H9 (cell line): ENCODE data around the gene RAB30. TPM values are rescaled to one million over a fixed set of nuclear protein-coding genes. Genes with fewer than 3 reads are reported as not detected.

ENCODE experiments used
- DNase-seq: peaks from one replicate; pipeline ENCODE4 v3.0.0-alpha.2; 2017
- H2AFZ ChIP-seq: one replicate; pipeline ENCODE4 v1.6.1; 2013; ENCODE audit warnings: mild to moderate bottlenecking, low read length, control low read depth, moderate library complexity
- H2AK5ac ChIP-seq: 2 replicates; pipeline ENCODE4 v1.6.1; 2013; ENCODE audit warnings: low read length, control low read depth, mixed read lengths; ENCODE audit not compliant: insufficient read length
- H2BK120ac ChIP-seq: one replicate; pipeline ENCODE4 v1.6.1; 2013; ENCODE audit warnings: low read depth, mild to moderate bottlenecking, low read length, control low read depth, inconsistent platforms; ENCODE audit not compliant: poor library complexity, severe bottlenecking
- H2BK12ac ChIP-seq: 2 replicates; pipeline ENCODE4 v1.6.1; 2013; ENCODE audit warnings: low read length, control low read depth, mixed read lengths, low read depth; ENCODE audit not compliant: insufficient read length
- H2BK15ac ChIP-seq: 2 replicates; pipeline ENCODE4 v1.6.1; 2013; ENCODE audit warnings: low read depth, low read length, control low read depth
- H2BK20ac ChIP-seq: one replicate; pipeline ENCODE4 v1.6.1; 2013; ENCODE audit warnings: low read depth, mild to moderate bottlenecking, low read length, control low read depth, inconsistent platforms; ENCODE audit not compliant: poor library complexity, severe bottlenecking
- H2BK5ac ChIP-seq: 2 replicates; pipeline ENCODE4 v1.6.1; 2013; ENCODE audit warnings: low read length, control low read depth, mixed read lengths; ENCODE audit not compliant: insufficient read length
- H3K14ac ChIP-seq: 2 replicates; pipeline ENCODE4 v1.6.1; 2013; ENCODE audit warnings: low read length, control low read depth; ENCODE audit not compliant: insufficient read depth
- H3K18ac ChIP-seq: 2 replicates; pipeline ENCODE4 v1.6.1; 2013; ENCODE audit warnings: low read depth, mild to moderate bottlenecking, mixed read lengths, low read length, control low read depth; ENCODE audit not compliant: insufficient read length
- H3K23ac ChIP-seq: 2 replicates; pipeline ENCODE4 v1.6.1; 2013; ENCODE audit warnings: low read length, control low read depth, mixed read lengths, low read depth; ENCODE audit not compliant: insufficient read length
- H3K23me2 ChIP-seq: 2 replicates; pipeline ENCODE4 v1.6.1; 2013; ENCODE audit warnings: low read depth, mild to moderate bottlenecking, mixed read lengths, low read length, control low read depth; ENCODE audit not compliant: insufficient read length, poor library complexity, severe bottlenecking
- H3K27ac ChIP-seq: 2 replicates; pipeline ENCODE4 v1.5.1; 2013; ENCODE audit warnings: low read length, control low read depth, mixed read lengths, low read depth; ENCODE audit not compliant: insufficient read length
- H3K27me3 ChIP-seq: 2 replicates; pipeline ENCODE4 v1.6.1; 2013; ENCODE audit warnings: low read length, control low read depth, inconsistent platforms; ENCODE audit not compliant: insufficient read depth
- H3K4ac ChIP-seq: 2 replicates; pipeline ENCODE4 v1.6.1; 2013; ENCODE audit warnings: low read depth, mild to moderate bottlenecking, control low read depth, inconsistent platforms, low read length, moderate library complexity
- H3K4me1 ChIP-seq: 2 replicates; pipeline ENCODE4 v1.6.1; 2013; ENCODE audit warnings: low read length, control low read depth, inconsistent platforms; ENCODE audit not compliant: insufficient read depth
- H3K4me2 ChIP-seq: 2 replicates; pipeline ENCODE4 v1.6.1; 2013; ENCODE audit warnings: low read length, control low read depth, mixed read lengths; ENCODE audit not compliant: insufficient read length, insufficient read depth
- H3K56ac ChIP-seq: 2 replicates; pipeline ENCODE4 v1.6.1; 2013; ENCODE audit warnings: low read depth, mild to moderate bottlenecking, mixed read lengths, low read length, control low read depth; ENCODE audit not compliant: insufficient read length
- H3K79me1 ChIP-seq: 2 replicates; pipeline ENCODE4 v1.6.1; 2013; ENCODE audit warnings: low read depth, mild to moderate bottlenecking, moderate library complexity, low read length, control low read depth, inconsistent platforms; ENCODE audit not compliant: insufficient read depth, poor library complexity, severe bottlenecking
- H3K79me2 ChIP-seq: 2 replicates; pipeline ENCODE4 v1.6.1; 2013; ENCODE audit warnings: low read length, control low read depth, inconsistent platforms; ENCODE audit not compliant: insufficient read depth
- H3K9ac ChIP-seq: 2 replicates; pipeline ENCODE4 v1.6.1; 2013; ENCODE audit warnings: low read length, control low read depth, mixed read lengths; ENCODE audit not compliant: insufficient read length; ENCODE audit errors: extremely low read depth
- H3K9me3 ChIP-seq: one replicate; pipeline ENCODE4 v1.6.1; 2013; ENCODE audit warnings: low read depth, low read length, inconsistent platforms; ENCODE audit not compliant: control insufficient read depth
- H3T11ph ChIP-seq: one replicate; pipeline ENCODE4 v1.6.1; 2013; ENCODE audit warnings: mild to moderate bottlenecking, low read length, control low read depth, inconsistent platforms
- H4K20me1 ChIP-seq: one replicate; pipeline ENCODE4 v1.6.1; 2013; ENCODE audit not compliant: control insufficient read depth, insufficient read length, insufficient read depth
- H4K5ac ChIP-seq: 2 replicates; pipeline ENCODE4 v1.6.1; 2013; ENCODE audit warnings: low read depth, mild to moderate bottlenecking, mixed read lengths, low read length, control low read depth; ENCODE audit not compliant: insufficient read length
- H4K8ac ChIP-seq: replicated peaks from 2 replicates; pipeline ENCODE4 v1.6.1; 2013; ENCODE audit warnings: low read length, control low read depth, mixed read lengths, low read depth; ENCODE audit not compliant: insufficient read length
- H4K91ac ChIP-seq: 2 replicates; pipeline ENCODE4 v1.6.1; 2013; ENCODE audit warnings: low read depth, mild to moderate bottlenecking, moderate library complexity, mixed read lengths, low read length, control low read depth; ENCODE audit not compliant: insufficient read length
- H3K27ac Mint-ChIP-seq, 3 experiments: 2 replicates in 2 of 3; 3 replicates in 1 of 3; pipeline ENCODE4 v1.8.0; 2020 to 2021; ENCODE audit warnings: mixed read lengths in 3 of 3, mild to moderate bottlenecking in 1 of 3, moderate library complexity in 1 of 3
- H3K27me3 Mint-ChIP-seq: 2 replicates; pipeline ENCODE4 v1.8.0; 2021; ENCODE audit warnings: low read depth, mild to moderate bottlenecking, moderate library complexity, mixed read lengths
- H3K36me3 Mint-ChIP-seq, 3 experiments: 2 replicates in 2 of 3; 3 replicates in 1 of 3; pipeline ENCODE4 v1.8.0; 2020 to 2021; ENCODE audit warnings: low read depth in 3 of 3, mixed read lengths in 3 of 3; ENCODE audit not compliant: insufficient read depth in 1 of 3
- H3K4me1 Mint-ChIP-seq, 2 experiments: 2 replicates each; pipeline ENCODE4 v1.8.0; 2020; ENCODE audit warnings: mixed read lengths in 2 of 2
- H3K4me3 Mint-ChIP-seq, 2 experiments: 2 replicates in 1 of 2; 3 replicates in 1 of 2; pipeline ENCODE4 v1.8.0; 2020 to 2021; ENCODE audit warnings: mild to moderate bottlenecking in 2 of 2, mixed read lengths in 2 of 2, moderate library complexity in 1 of 2
- H3K9me3 Mint-ChIP-seq, 2 experiments: 2 replicates in 1 of 2; 3 replicates in 1 of 2; pipeline ENCODE4 v1.8.0; 2020; ENCODE audit warnings: mild to moderate bottlenecking in 2 of 2, mixed read lengths in 2 of 2, moderate library complexity in 1 of 2
- WGBS: extraction: QIAGEN DNeasy Blood & Tissue Kit; methylation state at CpG from one replicate; pipeline ENCODE4 v1.1.7; 2013; ENCODE audit warnings: missing lambda C conversion rate, low lambda C conversion rate, mixed read lengths; ENCODE audit not compliant: insufficient read length; ENCODE audit errors: extremely low coverage; 5-methylcytosine and 5-hydroxymethylcytosine counted together
- total RNA-seq: library from RNA; stranded (reverse); gene quantifications from 2 replicates; pipeline ENCODE4 v1.2.1, GENCODE V29; 2021
- TF ChIP-seq, protein P1 (sequence below): fragments of 200-600 bp; sonication (generic); conservative IDR thresholded peaks from 3 replicates; pipeline ENCODE4 v1.8.0; 2021; ENCODE audit warnings: antibody characterized with exemption, mild to moderate bottlenecking

RAB30 gene
- total RNA-seq, 1 experiment from 2014 or later: 4.8 TPM

DNA sequence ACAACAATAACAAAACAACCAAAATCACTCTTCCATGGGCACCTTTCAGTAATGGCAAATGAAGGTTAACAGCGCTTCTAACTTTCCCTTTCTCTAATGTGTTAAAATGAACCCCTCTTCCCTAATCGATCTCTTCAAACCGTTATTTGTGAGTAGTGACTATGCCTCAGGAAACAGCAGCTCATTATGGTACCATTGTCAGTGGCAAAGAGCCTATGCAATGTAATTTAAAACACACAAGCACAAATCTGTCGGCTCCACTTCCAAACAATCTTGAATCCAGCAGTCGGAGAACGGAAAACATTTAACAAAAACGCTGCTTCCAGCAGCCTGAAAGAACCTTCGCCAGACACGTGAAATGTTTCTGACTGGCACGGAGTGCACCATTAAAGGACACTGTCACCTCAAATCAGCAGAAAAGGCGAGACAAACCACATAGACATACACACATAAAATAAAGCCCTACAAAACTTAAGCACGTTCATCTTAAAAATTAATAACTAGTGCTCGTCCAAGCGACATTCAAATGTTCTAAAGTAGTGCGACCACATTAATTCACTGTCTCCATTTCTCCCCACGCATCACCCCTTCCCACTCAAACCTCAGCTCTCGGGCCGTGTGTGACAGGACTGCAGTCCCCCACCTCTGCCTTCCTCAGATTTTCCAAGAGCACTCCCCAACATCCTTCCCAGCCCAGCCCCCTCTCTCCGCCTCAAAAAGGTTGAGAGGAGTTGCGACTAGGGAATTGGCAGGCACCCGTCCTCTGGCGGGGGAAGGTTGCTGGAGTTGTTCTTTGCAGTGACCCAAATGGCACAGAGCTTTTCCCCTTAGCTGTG, 748 bp downstream of the RAB30 start:
- Histone ChIP-seq H3K79me1 (peaks cover 5% of the 10 kb centered on the region), H2BK15ac (no peak overlapping the region), H3K23me2 (peaks cover 10% of the 10 kb centered on the region), H2BK12ac (no peak overlapping the region), H3K9ac (peak overlapping the region; percentile 80), H4K20me1 (no peaks in the 10 kb centered on the region), H2BK5ac (no peak overlapping the region), H3K56ac (no peak overlapping the region), H3K27me3 (no peaks in the 10 kb centered on the region), H2BK20ac (no peak overlapping the region), H2BK120ac (no peak overlapping the region), H3K18ac (no peak overlapping the region), H3K23ac (no peak overlapping the region), H3K9me3 (no peaks in the 10 kb centered on the region), H4K91ac (no peak overlapping the region), H3K27ac (no peak overlapping the region), H4K8ac (no peak overlapping the region), H3K4ac (no peak overlapping the region), H3T11ph (no peak overlapping the region), H2AFZ (no peak overlapping the region), H3K4me2 (peak overlapping the region; percentile 98), H3K4me1 (peaks cover 2% of the 10 kb centered on the region; the same call in 1 of the 2 replicates), H3K14ac (no peak overlapping the region; the same call in 1 of the 2 replicates), H2AK5ac (no peak overlapping the region), H4K5ac (no peak overlapping the region), H3K79me2 (peaks cover 3% of the 10 kb centered on the region; the same call in 1 of the 2 replicates)
- peaks cover 7 to 16% of the 10 kb centered on the region in 2 experiments for H3K4me1 Mint-ChIP-seq
- DNase-seq: no peak
- H3K4me3 Mint-ChIP-seq: no peak overlapping the region
- no CpG with 5 or more reads among the region's 22 CpGs for WGBS
- TF ChIP-seq, protein P1, sequence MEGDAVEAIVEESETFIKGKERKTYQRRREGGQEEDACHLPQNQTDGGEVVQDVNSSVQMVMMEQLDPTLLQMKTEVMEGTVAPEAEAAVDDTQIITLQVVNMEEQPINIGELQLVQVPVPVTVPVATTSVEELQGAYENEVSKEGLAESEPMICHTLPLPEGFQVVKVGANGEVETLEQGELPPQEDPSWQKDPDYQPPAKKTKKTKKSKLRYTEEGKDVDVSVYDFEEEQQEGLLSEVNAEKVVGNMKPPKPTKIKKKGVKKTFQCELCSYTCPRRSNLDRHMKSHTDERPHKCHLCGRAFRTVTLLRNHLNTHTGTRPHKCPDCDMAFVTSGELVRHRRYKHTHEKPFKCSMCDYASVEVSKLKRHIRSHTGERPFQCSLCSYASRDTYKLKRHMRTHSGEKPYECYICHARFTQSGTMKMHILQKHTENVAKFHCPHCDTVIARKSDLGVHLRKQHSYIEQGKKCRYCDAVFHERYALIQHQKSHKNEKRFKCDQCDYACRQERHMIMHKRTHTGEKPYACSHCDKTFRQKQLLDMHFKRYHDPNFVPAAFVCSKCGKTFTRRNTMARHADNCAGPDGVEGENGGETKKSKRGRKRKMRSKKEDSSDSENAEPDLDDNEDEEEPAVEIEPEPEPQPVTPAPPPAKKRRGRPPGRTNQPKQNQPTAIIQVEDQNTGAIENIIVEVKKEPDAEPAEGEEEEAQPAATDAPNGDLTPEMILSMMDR: no peak
- peaks cover 2% of the 10 kb centered on the region; the same call in 1 of the 2 replicates for H3K27me3 Mint-ChIP-seq
- no peaks in the 10 kb centered on the region for H3K9me3 Mint-ChIP-seq
- no peak overlapping the region for H3K27ac Mint-ChIP-seq
- H3K36me3 Mint-ChIP-seq: peaks cover 6 to 16% (median 14%) of the 10 kb centered on the region in 3 experiments; a peak in 6 of 7 replicates
